ENCODE measurements around the gene SCML2.
"Not testable (repeated sequence)": the region's sequence is repeated elsewhere in the genome, so short reads cannot be mapped to it uniquely, and the experiment has no call there.

The SCML2 gene

GRCh38 chrX:18354369-18355223 is at the start of gene SCML2:
TSS of gene SCML2 (minus strand) at chrX:18354688. CDS start at chrX:18334071, 20,617 bp downstream.
- peak; percentile 13 for DNase-seq (ENCODE audit: low spot score)

GRCh38 chrX:18401848-18402213 is 47.3 kb upstream of the SCML2 start:
- DNase-seq (ENCODE audit: low spot score) = no peak

- peak; percentile 1 for DNase-seq (ENCODE audit: low spot score)
Observed at GRCh38 chrX:18394477-18394876, 40.0 kb upstream of the SCML2 start.

GRCh38 chrX:18390941-18391538 is 36.6 kb upstream of the SCML2 start:
- peak; percentile 43 for DNase-seq (ENCODE audit: low spot score)

- DNase-seq (ENCODE audit: low spot score) = no peak
Observed at GRCh38 chrX:18389966-18390365, 35.5 kb upstream of the SCML2 start.

GRCh38 chrX:18377796-18378195 is 23.3 kb upstream of the SCML2 start:
- DNase-seq (ENCODE audit: low spot score) = no peak

- DNase-seq (ENCODE audit: low spot score) = not testable (repeated sequence)
Observed at GRCh38 chrX:18375131-18375805, 20.8 kb upstream of the SCML2 start.

GRCh38 chrX:18369096-18369495 is 14.6 kb upstream of the SCML2 start:
- not testable (repeated sequence) for DNase-seq (ENCODE audit: low spot score)

DNA sequence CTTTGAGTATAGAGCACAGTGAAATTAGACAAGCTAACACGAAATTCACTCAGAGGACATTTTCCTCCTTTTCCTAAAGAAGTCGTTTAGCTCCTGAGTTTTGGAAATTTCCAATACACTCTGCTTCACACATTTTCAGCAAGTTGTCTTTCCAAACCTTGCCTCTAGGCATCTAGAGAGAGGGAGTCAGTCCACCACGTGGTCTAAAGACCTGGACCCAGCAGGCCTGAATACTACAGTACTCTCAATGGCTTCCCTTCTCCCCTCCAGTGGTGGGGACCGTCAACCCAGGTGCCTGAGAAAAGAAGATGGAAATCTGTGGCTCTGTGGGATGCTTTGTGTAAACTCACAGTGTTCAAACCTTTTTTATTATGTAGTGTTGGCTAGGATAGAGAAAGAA is 13.9 kb upstream of the SCML2 start:
- no peak for DNase-seq (ENCODE audit: low spot score)

DNA sequence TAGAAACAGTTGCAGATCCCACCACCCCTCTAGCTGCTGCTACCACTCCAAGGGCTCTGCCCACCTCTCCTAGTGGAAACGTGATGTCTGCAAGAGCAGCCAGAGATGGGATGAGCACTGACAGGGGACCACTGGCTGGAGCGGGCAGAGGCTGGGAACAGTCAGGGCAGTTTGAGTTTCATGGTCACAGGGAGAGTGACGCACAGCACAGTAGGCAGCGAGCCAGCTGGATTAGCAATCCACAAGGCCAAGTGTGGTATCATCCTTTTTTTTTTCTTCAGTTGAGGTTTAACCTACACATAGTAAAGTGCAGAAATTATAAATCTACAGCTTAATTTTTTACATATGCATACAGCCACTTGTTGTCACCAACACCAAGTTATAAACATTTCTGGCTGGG is 6.4 kb upstream of the SCML2 start:
- no peak for DNase-seq (ENCODE audit: low spot score)

GRCh38 chrX:18353931-18354368 is 538 bp downstream of the SCML2 start:
- DNase-seq (ENCODE audit: low spot score) = peak; percentile 1

- no peak for DNase-seq (ENCODE audit: low spot score)
Observed at GRCh38 chrX:18351784-18352183, 2.7 kb downstream of the SCML2 start.

GRCh38 chrX:18348047-18348446 is 6.4 kb downstream of the SCML2 start:
- DNase-seq (ENCODE audit: low spot score) = no peak

GRCh38 chrX:18309401-18309800 is 45.1 kb downstream of the SCML2 start:
- DNase-seq (ENCODE audit: low spot score) = no peak

GRCh38 chrX:18297251-18297650 is 57.2 kb downstream of the SCML2 start:
- DNase-seq (ENCODE audit: low spot score) = no peak

DNA sequence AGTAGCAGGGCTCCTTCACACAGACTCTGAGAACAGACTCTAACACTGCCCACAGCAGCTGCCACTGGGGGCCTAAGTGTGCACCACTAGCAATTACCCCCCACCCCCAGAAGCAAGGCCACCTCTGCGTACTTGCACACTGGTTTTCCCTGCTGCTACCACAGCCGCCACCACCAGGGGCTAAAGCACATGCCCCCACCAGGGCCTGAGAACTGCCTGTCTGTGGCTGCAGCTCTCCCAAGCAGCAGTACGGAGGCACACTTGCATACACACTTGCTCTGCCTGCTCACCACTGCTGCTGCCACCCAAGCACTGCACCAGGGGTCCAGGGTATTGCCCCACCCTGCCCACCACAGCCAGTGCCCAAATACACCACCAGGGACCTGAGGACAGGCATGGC is 59.6 kb downstream of the SCML2 start:
- DNase-seq (ENCODE audit: low spot score) = no peak

GRCh38 chrX:18291006-18291545 is 63.4 kb downstream of the SCML2 start:
- DNase-seq (ENCODE audit: low spot score) = peak; percentile 3

- no peak for DNase-seq (ENCODE audit: low spot score)
Observed at GRCh38 chrX:18290200-18290599, 64.3 kb downstream of the SCML2 start.

DNA sequence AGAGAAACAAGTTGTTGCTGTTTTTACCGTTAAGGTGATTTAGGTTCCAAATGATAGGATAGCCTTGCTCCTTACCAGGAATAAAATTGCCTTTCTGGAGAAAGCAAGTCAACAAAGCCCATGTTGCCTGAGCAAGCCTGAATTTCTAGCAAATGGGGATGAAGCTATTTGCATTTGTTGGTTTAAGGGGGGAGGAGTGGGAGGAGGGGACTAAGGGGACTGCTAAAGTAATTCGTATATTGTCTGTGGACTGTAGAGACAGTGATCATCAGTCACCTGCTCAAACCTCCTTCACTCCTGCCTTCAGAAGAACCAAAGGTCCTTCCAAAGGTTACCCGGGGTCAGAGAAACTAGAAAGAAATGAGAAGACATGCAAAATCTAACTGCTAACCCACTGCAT is 65.8 kb downstream of the SCML2 start:
- no peak for DNase-seq (ENCODE audit: low spot score)

DNA sequence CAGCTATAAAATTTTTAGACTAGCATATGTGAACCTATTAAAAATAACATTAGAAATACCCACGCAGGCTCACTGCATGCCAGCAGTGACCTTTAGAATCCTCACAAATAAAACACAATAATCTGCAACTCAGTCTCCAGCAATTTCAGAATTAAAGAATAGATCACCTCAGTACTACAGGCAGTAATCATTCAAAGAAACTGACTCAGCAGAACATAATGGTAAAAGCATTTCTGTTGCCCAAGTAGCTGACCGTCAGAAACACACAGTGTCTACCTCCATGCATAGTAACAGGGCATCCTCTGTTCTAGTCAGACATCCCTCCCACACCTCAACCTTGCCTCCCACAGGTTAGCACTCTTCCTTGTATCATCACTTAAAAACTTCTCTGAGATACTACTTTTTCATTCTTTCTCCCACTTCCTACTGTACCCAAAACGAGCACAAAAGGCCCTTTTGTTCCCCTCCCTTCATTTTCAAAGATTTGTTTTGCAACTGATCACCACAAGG is 68.1 kb downstream of the SCML2 start:
- DNase-seq (ENCODE audit: low spot score) = no peak

GRCh38 chrX:18278449-18278848 is 76.0 kb downstream of the SCML2 start:
- no peak for DNase-seq (ENCODE audit: low spot score)

DNA sequence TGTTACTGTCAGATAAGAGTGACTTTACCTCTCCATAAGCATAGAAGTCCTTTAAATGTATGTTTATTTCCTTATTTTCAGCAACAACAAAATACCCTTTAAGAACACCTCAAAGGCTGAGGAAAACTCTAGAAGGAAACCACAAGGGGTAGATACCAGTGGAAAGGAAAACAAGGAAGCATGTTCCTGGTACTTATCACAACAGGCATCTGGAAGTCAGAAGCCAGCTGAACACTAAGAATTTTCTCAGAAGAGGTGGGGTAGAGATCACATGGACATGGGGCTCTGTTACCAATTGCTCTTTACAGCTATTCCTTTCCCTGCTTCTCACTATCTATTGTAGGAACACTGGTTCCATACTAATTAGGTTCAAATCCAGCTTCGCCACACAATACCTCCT is 82.3 kb downstream of the SCML2 start:
- DNase-seq (ENCODE audit: low spot score) = no peak

- DNase-seq (ENCODE audit: low spot score) = no peak
Observed at GRCh38 chrX:18271725-18272124, 82.8 kb downstream of the SCML2 start.
